NCI-H345 (cell line): ENCODE data around the gene MECR.

ENCODE experiments used
- DNase-seq: peaks from one replicate; lab custom pipeline; 2025; lab: John Stamatoyannopoulos, UW

The MECR gene, protein sequence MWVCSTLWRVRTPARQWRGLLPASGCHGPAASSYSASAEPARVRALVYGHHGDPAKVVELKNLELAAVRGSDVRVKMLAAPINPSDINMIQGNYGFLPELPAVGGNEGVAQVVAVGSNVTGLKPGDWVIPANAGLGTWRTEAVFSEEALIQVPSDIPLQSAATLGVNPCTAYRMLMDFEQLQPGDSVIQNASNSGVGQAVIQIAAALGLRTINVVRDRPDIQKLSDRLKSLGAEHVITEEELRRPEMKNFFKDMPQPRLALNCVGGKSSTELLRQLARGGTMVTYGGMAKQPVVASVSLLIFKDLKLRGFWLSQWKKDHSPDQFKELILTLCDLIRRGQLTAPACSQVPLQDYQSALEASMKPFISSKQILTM

DNA sequence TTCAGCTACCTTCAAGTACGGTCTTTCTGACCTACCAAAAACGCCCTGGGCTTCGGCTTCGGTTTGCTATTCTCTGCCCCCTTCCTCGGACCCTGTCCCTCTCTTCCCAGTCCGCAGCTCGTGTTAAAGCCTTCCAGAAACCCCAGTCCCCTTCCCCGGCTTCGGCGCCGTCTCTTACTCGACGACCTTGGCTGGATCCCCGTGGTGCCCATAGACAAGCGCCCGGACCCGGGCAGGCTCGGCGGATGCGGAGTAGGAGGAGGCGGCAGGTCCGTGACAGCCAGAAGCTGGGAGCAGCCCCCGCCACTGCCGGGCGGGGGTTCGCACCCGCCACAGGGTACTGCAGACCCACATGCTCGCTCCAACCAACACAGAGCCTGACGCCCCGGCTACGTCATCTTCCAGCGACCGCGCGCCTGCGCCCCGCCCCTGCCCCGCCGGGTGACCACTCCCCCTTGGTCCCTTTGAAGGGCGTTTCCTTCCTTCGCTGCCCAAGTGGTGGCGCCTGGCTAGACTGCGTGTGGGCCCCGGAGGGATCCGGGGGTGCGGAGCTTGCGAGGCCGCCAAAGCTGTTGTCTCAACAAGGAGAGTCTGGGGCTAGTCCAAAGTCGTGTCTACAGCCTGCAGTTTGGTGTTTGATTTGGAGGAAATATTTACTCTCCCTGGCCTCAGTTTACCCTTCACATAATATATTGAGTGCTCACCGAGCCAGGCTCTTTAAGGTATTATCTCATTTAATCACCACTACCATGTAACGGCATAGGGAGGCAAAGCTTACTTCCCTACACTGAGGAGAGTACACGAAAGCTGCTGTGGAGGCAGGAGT, at the start of gene MECR:
Gene MECR, minus strand, starts transcription at position 382 of the 826 bp plus-strand sequence. Its CDS starts 28 bp downstream, at position 354.
- peak; percentile 91 for DNase-seq

DNA sequence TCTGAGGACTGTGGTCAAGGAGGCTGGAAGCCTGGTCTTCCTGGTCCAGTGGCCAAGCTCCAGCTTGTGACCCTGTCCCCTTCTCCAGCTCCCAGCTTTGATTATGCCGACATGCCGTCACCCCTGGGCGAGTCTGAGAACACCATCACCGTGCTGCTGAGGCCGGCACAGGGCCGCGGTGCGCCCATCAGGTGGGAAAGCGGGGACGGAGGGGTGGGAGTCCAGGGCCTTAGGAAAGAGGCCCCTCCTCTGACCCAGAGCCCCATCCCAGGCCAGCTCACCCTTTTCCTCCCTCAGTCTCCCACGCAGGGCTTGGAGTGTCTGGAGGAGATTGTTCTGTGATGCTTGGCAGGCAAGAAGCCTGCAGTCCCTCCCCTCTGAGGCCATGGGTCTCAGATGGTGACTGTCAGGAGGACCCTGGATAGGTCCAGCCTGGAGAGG, 49.2 kb upstream of the MECR start:
- no peak for DNase-seq

DNA sequence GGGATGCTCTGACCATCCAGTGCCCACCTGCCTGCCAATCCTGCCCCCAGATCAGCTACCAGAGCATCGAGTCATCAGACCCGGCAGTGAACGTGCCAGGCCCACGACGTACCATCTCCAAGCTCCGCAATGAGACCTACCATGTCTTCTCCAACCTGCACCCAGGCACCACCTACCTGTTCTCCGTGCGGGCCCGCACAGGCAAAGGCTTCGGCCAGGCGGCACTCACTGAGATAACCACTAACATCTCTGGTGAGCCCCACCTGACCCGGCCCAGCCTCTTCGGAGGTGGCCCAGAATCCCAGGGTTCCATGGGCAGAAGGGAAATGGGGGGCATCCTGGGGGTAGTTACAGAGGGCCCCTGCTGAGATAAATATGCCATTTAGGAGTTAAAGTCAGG, 48.7 kb upstream of the MECR start:
- DNase-seq = no peak

GRCh38 chr1:29278124-29278523, 47.4 kb upstream of the MECR start:
- DNase-seq = no peak

DNA sequence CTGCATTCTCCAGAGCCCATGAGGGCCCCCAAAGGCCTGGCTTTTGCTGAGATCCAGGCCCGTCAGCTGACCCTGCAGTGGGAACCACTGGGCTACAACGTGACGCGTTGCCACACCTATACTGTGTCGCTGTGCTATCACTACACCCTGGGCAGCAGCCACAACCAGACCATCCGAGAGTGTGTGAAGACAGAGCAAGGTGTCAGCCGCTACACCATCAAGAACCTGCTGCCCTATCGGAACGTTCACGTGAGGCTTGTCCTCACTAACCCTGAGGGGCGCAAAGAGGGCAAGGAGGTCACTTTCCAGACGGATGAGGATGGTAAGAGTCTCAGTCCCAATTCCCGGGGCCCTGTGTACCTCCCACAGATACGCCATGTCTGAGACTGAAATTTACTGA, 44.7 kb upstream of the MECR start:
- DNase-seq = no peak

DNA sequence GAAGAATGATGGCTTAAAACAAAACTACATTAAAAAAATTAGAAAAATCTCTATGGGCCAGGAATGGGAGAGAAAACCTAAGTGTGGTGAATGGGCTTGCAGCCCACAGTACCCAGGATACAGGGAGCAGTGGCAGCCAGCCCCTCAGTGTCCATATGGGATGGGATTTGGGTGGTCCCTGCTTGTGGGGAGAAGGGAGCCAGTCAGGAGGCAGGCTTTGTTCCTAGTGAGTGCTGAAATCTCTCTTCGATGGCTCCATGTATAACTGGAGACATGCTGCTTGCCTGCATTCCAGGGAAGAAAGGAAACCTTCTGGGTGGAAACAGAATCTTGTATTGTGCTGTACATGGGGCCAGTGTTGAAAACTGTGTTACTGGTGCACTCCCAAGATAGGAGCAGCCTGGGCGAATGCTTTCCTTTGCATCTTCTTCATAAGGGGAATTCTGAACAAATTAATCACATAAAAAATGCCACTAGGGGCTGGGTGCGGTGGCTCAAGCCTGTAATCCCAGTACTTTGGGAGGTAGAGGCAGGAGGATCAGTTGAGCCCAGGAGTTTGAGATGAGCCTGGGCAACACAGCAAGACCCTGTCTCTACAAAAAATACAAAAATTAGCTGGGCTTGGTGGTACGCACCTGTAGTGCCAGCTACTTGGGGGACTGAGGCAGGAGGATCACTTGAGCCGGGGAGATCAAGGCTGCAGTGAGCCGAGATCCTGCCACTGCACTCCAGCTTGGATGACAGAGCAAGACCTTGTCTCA, 41.6 kb upstream of the MECR start:
- no peak for DNase-seq

- DNase-seq = no peak
These were observed 41.0 kb upstream of the MECR start for GRCh38 chr1:29271724-29272123.

- no peak for DNase-seq
These were observed 40.3 kb upstream of the MECR start for GRCh38 chr1:29270929-29271521.

GRCh38 chr1:29269382-29269781, 38.6 kb upstream of the MECR start:
- no peak for DNase-seq

DNA sequence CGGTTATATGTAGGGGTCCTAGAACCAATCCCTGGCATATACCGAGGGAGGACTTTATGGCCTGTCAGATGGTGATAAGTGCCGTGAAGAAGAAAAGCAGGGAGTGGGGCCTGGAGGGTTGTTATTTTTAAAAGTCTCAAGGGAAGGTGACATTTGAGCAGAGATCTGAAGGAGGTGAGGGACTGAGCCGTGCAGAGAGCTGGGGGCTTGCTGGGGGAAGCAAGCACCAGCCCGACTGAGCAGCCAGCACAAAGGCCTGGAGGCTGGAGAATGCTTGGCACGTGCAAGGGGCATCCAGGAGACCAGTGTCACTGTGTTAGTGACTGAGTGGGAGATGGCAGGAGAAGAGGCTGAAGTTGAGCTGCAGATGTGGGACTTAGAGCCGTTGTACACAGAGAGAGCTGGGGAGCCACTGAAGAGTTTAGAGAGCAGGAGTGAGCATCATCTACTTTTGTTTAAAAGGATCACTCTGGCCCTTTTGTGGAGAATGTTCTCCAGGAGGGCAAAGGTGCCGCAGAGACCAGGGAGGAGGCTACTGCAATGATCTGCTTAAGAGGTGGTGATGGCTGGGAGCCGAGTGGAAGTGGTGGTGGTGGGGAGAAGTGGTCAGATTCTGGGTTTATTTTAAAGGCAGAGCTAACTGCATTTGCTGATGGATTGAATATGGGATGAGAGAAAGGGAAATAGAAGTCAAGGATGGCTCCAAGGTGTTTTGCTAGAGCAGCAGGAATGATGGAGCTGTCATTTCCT, 36.8 kb upstream of the MECR start:
- DNase-seq = no peak

DNA sequence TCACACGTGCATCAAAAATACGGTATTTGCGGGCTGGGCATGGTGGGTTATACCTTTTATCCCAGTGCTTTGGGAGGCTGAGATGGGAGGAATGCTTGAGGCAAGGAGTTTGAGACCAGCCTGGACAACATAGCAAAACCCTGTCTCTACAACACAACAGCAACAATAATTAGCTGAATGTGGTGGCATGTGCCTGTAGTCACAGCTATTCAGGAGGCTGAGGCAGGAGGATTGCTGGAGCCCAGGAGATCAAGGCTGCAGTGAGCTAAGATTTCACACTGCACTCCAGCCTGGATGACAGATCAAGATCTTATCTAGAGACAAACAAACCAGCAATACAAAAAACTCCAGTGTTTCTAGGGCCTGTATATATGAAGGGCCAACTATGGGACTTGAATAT, 36.2 kb upstream of the MECR start:
- no peak for DNase-seq

- DNase-seq = no peak
These were observed 34.1 kb upstream of the MECR start for GRCh38 chr1:29264773-29265389.

- DNase-seq = no peak
These were observed 29.8 kb upstream of the MECR start for GRCh38 chr1:29260531-29260930.

DNA sequence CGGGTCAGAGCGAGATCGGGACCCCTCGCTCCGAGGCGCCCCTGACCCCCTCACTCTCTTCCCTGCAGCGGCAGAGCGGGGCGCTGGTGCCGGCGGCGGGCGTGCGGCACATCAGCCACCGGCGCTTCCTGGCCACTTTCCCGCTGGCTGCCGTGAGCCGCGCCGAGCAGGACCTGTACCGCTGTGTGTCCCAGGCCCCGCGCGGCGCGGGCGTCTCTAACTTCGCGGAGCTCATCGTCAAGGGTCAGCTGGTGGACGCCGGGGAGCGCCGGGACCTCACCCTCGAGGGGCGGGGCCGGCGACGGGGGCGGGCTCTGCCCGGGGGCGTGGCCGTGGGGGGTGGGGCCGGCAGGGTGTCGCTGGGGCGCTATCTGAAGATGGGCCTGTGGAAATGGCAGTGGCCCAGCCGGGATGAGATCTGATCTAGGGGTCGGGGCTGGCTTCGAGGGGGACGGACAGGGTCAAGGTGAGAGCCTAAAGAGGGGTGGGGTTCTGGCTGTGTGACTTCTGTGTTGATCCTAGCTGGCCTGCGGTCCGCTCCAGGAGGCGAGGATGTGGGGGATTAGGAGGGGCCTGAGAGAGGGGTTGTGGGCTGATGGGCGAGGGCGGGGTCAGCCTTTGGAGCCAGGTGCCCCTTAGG, 29.2 kb upstream of the MECR start:
- no peak for DNase-seq

DNA sequence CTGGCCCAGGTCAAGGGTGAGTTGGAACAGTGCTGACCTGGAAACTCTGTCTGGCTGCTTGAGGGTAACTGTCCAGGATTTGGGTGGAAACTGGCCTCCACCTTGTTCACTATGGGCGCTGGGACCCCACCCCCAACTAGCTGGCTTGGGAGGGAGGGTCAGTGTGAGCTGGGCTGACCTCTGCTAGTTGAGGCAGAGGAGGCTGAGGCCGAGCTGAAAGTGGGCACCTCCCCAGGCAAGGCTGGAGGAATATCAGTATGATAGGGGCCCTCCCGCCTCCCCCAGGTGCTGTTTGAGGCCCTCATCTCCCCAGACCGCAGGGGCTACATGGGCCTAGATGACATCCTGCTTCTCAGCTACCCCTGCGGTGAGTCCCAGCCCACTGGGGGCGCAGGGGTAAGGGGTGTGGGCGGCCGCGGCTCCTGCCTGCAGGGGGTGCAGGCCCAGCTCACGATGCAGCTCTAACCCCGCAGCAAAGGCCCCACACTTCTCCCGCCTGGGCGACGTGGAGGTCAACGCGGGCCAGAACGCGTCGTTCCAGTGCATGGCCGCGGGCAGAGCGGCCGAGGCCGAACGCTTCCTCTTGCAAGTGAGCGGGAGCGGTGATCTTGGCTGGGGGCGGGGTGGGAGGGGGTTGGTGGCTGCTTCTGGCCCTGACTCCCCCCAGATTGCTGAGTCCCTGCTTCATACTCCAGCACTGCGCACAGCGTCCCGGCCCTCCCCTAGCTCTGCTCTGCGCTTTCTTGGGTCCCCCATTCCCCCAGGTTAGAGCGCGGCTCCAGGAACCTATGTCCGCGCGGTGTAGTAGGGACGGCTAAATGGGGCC, 28.5 kb upstream of the MECR start:
- no peak for DNase-seq

GRCh38 chr1:29258189-29258975, 27.6 kb upstream of the MECR start:
- no peak for DNase-seq

DNA sequence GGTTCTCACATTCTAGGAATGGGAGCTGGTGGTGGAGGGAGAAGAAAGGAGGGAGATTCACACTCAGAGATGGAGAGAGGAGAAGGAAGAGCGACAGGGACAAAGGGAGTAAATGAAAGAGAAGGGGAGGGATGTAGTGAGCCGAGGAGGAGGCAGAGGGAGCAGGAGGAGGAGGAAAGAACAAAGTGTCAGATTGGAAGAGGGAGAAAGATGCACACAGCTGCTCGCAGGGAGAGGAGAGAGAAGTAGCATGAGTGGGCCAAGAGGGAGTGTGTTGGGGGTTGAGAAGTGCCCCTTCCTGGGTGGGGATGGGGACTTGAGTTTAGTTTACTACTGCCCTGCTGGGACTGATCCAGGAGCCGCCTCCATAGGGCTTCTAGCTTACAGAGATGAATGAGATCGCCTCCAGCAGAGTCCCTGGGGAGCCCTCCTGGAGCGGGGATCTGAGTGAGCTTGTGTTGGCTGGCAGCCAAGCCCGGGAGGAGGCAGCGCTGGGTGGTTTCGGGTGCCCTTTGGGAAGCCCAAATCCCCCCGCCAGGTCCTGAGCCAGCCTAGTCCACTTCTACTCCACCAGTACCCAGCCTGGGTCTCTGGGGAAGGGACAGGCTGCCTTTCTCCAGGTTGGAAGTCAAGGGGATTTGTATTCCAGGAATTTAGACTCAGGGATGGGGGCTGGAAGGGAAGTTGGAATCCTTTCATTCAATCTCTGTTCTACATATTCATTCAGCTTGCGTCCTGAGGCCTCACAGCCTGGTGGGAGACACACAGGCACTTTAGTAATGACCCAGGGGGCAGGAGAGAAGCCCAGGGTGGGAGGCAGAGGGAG, 26.5 kb upstream of the MECR start:
- DNase-seq = peak; percentile 94

DNA sequence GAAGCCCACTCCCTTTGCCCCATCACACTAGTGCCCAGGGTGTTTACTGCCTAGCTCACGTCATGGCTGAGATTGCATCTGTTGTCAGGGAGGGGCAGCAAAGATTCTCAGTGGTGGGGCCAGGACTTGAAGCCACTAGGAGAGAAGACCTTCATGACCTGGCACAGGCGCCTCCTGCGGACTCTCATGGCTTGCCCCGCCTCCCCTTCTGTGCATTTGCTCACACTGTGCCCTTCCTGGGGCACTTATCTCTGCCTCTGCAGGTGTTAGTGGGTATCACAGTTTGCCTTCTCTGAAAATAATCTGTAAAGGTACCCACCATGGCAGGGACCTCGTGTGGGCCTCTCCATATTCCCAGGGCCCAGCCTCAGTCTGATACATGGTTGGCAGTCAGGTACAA, 25.7 kb upstream of the MECR start:
- DNase-seq = peak; percentile 29
